Choroid plexus epithelial cell (primary cell): Measurements from ENCODE around the gene SLC9C1.

Source experiments
- DNase-seq: peaks from one replicate; pipeline ENCODE4 v3.0.0-alpha.2; 2010; ENCODE audit warnings: low read depth
- H3K4me3 ChIP-seq: 2 replicates; pipeline ENCODE4 v1.5.1; 2011; ENCODE audit warnings: low read depth, mild to moderate bottlenecking, control low read depth, low read length, moderate library complexity
- TF ChIP-seq, protein P1 (sequence below): conservative IDR thresholded peaks from 2 replicates; pipeline ENCODE4 v1.5.1; 2011; ENCODE audit warnings: low read depth, mild to moderate bottlenecking, control low read depth, inconsistent platforms, low read length, moderate library complexity

The SLC9C1 gene

GRCh38 chr3:112334691-112335433, 40.8 kb upstream of the SLC9C1 start:
- DNase-seq: peak; percentile 60
- TF ChIP-seq, protein P1, sequence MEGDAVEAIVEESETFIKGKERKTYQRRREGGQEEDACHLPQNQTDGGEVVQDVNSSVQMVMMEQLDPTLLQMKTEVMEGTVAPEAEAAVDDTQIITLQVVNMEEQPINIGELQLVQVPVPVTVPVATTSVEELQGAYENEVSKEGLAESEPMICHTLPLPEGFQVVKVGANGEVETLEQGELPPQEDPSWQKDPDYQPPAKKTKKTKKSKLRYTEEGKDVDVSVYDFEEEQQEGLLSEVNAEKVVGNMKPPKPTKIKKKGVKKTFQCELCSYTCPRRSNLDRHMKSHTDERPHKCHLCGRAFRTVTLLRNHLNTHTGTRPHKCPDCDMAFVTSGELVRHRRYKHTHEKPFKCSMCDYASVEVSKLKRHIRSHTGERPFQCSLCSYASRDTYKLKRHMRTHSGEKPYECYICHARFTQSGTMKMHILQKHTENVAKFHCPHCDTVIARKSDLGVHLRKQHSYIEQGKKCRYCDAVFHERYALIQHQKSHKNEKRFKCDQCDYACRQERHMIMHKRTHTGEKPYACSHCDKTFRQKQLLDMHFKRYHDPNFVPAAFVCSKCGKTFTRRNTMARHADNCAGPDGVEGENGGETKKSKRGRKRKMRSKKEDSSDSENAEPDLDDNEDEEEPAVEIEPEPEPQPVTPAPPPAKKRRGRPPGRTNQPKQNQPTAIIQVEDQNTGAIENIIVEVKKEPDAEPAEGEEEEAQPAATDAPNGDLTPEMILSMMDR: no peak
- H3K4me3 ChIP-seq: peak overlapping the region; percentile 69

DNA sequence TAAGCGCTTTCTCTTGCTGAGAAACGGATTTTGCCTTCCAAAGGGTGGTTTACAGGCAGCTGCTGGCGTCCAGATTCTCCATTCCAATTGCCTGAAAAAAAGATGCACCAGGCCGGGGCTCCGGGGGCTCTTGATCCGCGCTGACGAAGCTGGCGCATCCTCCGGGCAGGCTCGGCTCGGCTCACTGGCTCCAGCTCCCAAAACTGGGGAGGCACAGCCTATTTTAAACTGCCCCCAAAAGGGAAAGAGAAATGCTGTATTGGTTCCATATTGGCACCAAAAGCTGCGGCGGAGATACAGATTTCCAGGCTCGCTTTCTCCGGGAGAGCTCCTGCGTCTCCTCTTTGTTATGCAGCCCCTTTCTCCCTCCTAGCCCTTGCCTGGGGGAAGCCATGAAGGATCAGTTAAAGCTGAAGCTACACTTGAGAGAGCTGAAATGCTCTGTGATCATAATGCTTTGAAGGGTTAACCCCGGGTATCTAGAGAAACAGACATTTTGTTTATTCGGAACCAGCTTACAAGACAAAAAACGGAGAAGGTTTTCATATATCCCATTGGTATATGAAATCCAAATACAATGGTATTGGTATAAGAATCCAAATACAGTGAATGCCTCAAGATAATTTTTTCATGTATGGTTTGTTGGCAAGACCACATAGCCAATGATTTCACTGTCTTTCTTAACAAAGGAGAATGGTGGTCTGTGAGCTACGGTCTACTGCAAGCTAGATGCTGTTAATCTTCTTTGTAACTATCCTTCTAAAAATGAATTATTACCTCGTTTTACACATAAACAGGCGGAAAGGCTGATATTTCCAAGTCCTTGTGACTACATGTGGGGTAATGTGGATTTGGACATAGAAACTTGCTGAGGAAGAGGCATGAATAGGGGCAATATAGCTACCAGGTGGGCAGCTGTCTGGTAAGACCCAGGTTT, 39.6 kb upstream of the SLC9C1 start:
- DNase-seq: peak; percentile 74
- peak overlapping the region; percentile 69 for H3K4me3 ChIP-seq
- TF ChIP-seq, protein P1: no peak

DNA sequence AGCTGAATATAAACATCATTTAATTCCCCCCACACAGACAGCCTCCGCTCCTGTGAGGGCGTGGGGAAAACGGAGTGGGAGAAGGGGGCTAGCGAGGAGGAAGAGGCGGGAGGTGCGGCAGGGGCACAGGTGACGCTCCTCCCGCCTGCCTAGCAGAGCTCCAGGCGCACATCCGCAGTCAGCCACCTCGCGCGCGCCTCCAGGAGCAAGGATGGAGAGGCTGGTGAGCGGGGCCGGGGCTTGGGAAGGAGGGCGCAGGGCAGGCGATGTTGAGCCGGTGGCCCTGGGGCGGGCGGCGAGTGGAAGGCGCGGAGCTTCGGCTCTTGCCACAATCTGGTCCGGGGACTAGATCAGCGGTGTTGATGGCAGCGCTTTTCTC, 39.0 kb upstream of the SLC9C1 start, which contains the start of gene CD200:
Gene CD200 (plus strand): TSS at position 155 of the 379 bp plus-strand sequence. CDS start 57 bp downstream, at position 212.
- peak within 1 kb of the TSS; percentile 69 for H3K4me3 ChIP-seq
- peak; percentile 67 for DNase-seq
- TF ChIP-seq, protein P1: no peak

- TF ChIP-seq, protein P1: no peak
- DNase-seq: no peak
- H3K4me3 ChIP-seq: no peak overlapping the region
Measured at GRCh38 chr3:112331851-112332250, 37.8 kb upstream of the SLC9C1 start.

GRCh38 chr3:112327371-112327951, 33.4 kb upstream of the SLC9C1 start:
- no peak overlapping the region for H3K4me3 ChIP-seq
- DNase-seq: peak; percentile 89
- TF ChIP-seq, protein P1: peak; percentile 73

DNA sequence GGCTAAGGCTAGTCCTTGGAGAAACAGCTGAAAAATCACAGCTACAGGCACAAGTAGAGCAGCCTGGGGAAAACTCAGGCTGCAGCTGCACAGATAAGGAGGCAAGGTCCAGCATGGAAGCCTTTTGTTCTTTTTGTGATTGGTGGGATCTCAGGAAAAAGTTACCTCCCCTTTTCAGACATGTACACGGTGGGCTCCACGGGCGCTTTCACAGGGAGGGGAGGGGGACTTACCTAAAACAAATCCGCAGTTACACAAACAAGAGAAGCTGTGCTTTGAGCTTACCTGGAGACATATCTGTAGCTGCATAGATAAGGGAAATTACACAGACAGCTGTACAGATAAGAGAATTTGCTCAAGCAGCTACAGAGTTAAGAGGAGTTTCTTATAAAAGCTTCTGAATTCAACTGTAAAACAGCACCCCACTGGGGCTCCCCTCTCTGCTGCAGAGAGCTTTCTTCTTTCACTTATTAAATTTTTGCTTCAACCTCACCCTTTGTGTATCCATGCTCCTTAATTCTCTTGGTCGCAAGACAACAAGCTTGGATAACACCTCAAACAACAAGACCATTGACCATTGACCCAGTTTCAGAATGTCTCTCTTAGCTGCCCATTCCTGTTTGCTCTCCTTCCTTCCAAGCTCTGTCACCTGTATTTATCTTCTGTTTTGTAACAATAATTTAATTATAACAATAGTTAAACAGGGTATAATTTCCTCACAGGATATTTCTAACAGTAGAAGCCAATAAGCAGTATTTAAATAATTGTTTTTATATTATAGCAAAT, 28.0 kb upstream of the SLC9C1 start:
- TF ChIP-seq, protein P1: no peak
- no peak for DNase-seq
- no peak overlapping the region for H3K4me3 ChIP-seq
